ENCODE results near the gene CCDC183.
"Not testable (repeated sequence)": the region's sequence is repeated elsewhere in the genome, so short reads cannot be mapped to it uniquely, and the experiment has no call there.

The CCDC183 gene

GRCh38 chr9:136824496-136825225, 28.5 kb downstream of the CCDC183 start:
- no peak for DNase-seq (ENCODE audit: low read depth, low spot score)

GRCh38 chr9:136825295-136826187, 29.4 kb downstream of the CCDC183 start:
- no peak for DNase-seq (ENCODE audit: low read depth, low spot score)

- DNase-seq (ENCODE audit: low read depth, low spot score): no peak
Measured at GRCh38 chr9:136826188-136826541, 30.0 kb downstream of the CCDC183 start.

- no peak for DNase-seq (ENCODE audit: low read depth, low spot score)
Measured at GRCh38 chr9:136826703-136827582, 30.8 kb downstream of the CCDC183 start.

- DNase-seq (ENCODE audit: low read depth, low spot score): no peak
Measured at GRCh38 chr9:136827794-136828473, 31.8 kb downstream of the CCDC183 start.

- no peak for DNase-seq (ENCODE audit: low read depth, low spot score)
Measured at GRCh38 chr9:136828474-136829140, 32.5 kb downstream of the CCDC183 start.

- DNase-seq (ENCODE audit: low read depth, low spot score): no peak
Measured at GRCh38 chr9:136829412-136829811, 33.3 kb downstream of the CCDC183 start.

GRCh38 chr9:136829981-136830885, 34.1 kb downstream of the CCDC183 start:
- DNase-seq (ENCODE audit: low read depth, low spot score): no peak

GRCh38 chr9:136831002-136831719, 35.0 kb downstream of the CCDC183 start:
- no peak for DNase-seq (ENCODE audit: low read depth, low spot score)

GRCh38 chr9:136831720-136832104, 35.6 kb downstream of the CCDC183 start:
- no peak for DNase-seq (ENCODE audit: low read depth, low spot score)

GRCh38 chr9:136832581-136832980, 36.4 kb downstream of the CCDC183 start:
- DNase-seq (ENCODE audit: low read depth, low spot score): no peak

- DNase-seq (ENCODE audit: low read depth, low spot score): not testable (repeated sequence)
Measured at GRCh38 chr9:136833381-136834048, 37.4 kb downstream of the CCDC183 start.

- no peak for DNase-seq (ENCODE audit: low read depth, low spot score)
Measured at GRCh38 chr9:136835162-136835931, 39.2 kb downstream of the CCDC183 start.

GRCh38 chr9:136835932-136836904, 40.1 kb downstream of the CCDC183 start:
- DNase-seq (ENCODE audit: low read depth, low spot score): no peak

- DNase-seq (ENCODE audit: low read depth, low spot score): no peak
Measured at GRCh38 chr9:136837146-136837855, 41.2 kb downstream of the CCDC183 start.

- DNase-seq (ENCODE audit: low read depth, low spot score): not testable (repeated sequence)
Measured at GRCh38 chr9:136837856-136838277, 41.7 kb downstream of the CCDC183 start.

Measured in astrocyte of the hippocampus (primary cell).